Left ventricle myocardium inferior (tissue), 1 donor: ENCODE data around the gene PEF1. TPM values are rescaled to one million over a fixed set of nuclear protein-coding genes. Genes with fewer than 3 reads are reported as not detected.

ENCODE experiments used
- DNase-seq: peaks from one replicate; pipeline ENCODE4 v3.0.0-alpha.2; 2020
- H3K27ac ChIP-seq: fragments of 200-600 bp; replicated peaks from 2 replicates; pipeline ENCODE4 v1.8.0; 2021
- H3K27me3 ChIP-seq: fragments of 200-600 bp; 2 replicates; pipeline ENCODE4 v1.8.0; 2021; ENCODE audit warnings: low read depth
- H3K36me3 ChIP-seq: fragments of 200-600 bp; 2 replicates; pipeline ENCODE4 v1.8.0; 2021
- H3K4me1 ChIP-seq: fragments of 200-600 bp; 2 replicates; pipeline ENCODE4 v1.8.0; 2021
- H3K4me3 ChIP-seq: fragments of 200-600 bp; 2 replicates; pipeline ENCODE4 v1.8.0; 2021; ENCODE audit warnings: mild to moderate bottlenecking, moderate library complexity
- H3K9me3 ChIP-seq: fragments of 200-600 bp; replicated peaks from 2 replicates; pipeline ENCODE4 v1.8.0; 2021
- intact Hi-C: fragments of 100-400 bp; cut with micrococcal nuclease; formaldehyde crosslinking; loops from one replicate; pipeline ENCODE4 v1.11.0; 2022
- total RNA-seq: library from RNA; stranded (reverse); fragmentation: NEBNext Ultra II Directional; extraction: Animal tissue kit (Norgen Biotek cat#: 25700); gene quantifications from one replicate; pipeline ENCODE4 v1.2.1, GENCODE V29; 2021
- TF ChIP-seq, protein P1 (sequence below): fragments of 200-600 bp; IDR thresholded peaks from 2 replicates; pipeline ENCODE4 v1.8.0; 2021; ENCODE audit warnings: antibody characterized with exemption, mild to moderate bottlenecking, borderline replicate concordance
- donor health status: DM: no; HTN: yes; CAD: no; lungs with severe emphysema.

Gene PEF1
- total RNA-seq, 1 donor from 2014 or later, result 36.4 TPM

DNA sequence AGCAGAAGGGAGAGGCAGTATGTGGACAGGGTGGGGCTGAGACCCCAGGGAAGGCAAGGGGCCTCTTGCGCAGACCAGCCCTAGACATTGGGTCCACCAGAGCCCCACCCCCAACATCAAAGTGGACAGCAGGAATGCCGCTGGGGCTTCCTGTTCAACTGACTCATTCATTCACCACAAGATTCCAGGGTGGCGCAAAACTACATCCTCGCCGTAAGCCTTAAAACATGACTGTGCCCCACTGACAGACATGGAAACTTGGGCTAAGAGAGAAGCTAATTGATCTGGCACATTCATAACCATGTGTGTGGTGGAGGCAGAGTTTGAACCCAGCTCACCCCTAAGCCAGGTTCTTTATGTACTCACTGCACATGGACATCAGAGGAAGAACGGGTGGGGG lies 45.2 kb upstream of the PEF1 start:
- no peaks in the 10 kb centered on the region for H3K36me3 ChIP-seq
- H3K27me3 ChIP-seq, result no peaks in the 10 kb centered on the region
- no peak for DNase-seq
- intact Hi-C loops, result no loop called here
- no peaks in the 10 kb centered on the region for H3K4me1 ChIP-seq
- no peak overlapping the region for H3K27ac ChIP-seq
- H3K4me3 ChIP-seq, result no peak overlapping the region
- H3K9me3 ChIP-seq, result no peaks in the 10 kb centered on the region
- TF ChIP-seq, protein P1, sequence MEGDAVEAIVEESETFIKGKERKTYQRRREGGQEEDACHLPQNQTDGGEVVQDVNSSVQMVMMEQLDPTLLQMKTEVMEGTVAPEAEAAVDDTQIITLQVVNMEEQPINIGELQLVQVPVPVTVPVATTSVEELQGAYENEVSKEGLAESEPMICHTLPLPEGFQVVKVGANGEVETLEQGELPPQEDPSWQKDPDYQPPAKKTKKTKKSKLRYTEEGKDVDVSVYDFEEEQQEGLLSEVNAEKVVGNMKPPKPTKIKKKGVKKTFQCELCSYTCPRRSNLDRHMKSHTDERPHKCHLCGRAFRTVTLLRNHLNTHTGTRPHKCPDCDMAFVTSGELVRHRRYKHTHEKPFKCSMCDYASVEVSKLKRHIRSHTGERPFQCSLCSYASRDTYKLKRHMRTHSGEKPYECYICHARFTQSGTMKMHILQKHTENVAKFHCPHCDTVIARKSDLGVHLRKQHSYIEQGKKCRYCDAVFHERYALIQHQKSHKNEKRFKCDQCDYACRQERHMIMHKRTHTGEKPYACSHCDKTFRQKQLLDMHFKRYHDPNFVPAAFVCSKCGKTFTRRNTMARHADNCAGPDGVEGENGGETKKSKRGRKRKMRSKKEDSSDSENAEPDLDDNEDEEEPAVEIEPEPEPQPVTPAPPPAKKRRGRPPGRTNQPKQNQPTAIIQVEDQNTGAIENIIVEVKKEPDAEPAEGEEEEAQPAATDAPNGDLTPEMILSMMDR, result no peak

DNA sequence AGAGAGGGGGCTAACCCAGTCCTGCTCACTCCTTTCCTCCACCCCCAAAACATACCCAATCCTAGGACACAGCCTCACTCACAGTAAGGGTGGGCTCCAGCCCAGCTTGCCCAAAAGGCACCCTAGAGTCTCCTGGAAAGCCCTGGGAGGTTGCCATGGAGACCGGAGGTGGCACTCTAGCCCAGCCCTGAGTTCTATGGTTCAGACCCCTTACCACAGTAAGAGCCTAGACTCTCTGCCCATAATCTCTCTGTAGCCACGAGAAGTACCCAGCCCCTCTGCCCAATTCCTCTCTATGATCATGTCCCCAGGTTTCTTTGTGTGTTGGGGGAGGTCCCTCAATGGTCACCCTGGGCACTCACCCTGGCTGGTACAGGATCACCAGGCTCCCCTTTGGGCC lies 44.7 kb upstream of the PEF1 start:
- no peaks in the 10 kb centered on the region for H3K9me3 ChIP-seq
- no peak overlapping the region for H3K27ac ChIP-seq
- DNase-seq, result no peak
- H3K27me3 ChIP-seq, result no peaks in the 10 kb centered on the region
- no peaks in the 10 kb centered on the region for H3K4me1 ChIP-seq
- H3K4me3 ChIP-seq, result no peak overlapping the region
- intact Hi-C loops, result no loop called here
- no peaks in the 10 kb centered on the region for H3K36me3 ChIP-seq
- TF ChIP-seq, protein P1, result no peak

DNA sequence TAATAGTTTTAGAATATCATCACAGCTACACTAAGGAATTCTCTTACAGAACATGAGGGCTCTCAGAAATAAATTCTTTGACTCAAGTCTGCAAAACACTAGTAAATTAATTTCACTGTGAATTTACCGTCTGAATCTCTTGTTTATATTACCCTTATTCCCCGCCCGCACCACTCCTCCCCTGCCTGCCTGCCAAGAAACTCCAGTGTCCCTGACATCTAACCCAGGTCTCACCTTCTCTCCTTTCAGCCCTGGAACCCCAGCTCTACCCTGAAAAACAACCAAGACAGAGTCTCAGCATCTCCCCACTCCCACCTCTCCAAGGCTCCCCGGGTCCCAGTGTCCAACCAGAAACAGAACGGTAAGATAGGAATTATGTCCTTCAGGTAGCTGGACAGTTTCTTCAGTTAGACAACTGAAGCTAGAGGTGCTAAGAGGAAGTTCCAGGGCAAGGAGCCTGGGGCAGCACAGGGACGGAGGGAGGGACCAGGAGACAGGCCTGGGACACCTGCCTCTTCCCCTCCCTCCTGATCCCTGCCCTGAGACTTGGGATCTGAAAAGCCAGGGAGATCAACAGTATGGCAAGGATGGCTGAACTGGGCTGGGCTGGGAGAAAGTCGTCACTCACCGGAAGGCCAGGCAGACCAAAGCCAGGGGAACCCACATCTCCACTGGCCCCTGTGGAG lies 43.7 kb upstream of the PEF1 start:
- H3K9me3 ChIP-seq, result no peaks in the 10 kb centered on the region
- TF ChIP-seq, protein P1, result no peak
- intact Hi-C loops, result no loop called here
- H3K27me3 ChIP-seq, result no peaks in the 10 kb centered on the region
- no peak overlapping the region for H3K4me3 ChIP-seq
- H3K36me3 ChIP-seq, result no peaks in the 10 kb centered on the region
- no peaks in the 10 kb centered on the region for H3K4me1 ChIP-seq
- no peak overlapping the region for H3K27ac ChIP-seq
- no peak for DNase-seq

DNA sequence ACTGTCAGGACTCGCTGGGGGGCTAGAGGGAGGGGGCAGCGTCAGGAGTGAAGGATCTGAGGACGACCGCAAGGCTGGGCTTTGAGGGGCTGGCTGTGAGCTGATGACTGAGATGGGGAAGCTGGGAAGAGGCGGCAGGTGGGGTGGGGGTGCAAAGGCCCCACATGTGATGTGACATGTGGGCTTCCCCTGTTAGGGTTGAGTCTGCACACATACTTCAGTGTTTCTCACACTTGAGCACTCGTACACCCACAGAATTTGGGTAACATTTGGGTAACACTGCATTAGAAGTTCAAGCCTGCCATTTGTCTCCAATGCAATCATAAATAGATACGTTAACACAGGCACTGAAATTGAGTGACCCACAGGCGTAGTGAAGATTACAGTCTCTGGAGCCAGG lies 42.9 kb upstream of the PEF1 start:
- Histone ChIP-seq H3K27me3 (no peaks in the 10 kb centered on the region), H3K4me3 (no peak overlapping the region), H3K9me3 (no peaks in the 10 kb centered on the region), H3K27ac (no peak overlapping the region), H3K4me1 (no peaks in the 10 kb centered on the region), H3K36me3 (no peaks in the 10 kb centered on the region)
- intact Hi-C loops, result no loop called here
- DNase-seq, result no peak
- TF ChIP-seq, protein P1, result no peak

DNA sequence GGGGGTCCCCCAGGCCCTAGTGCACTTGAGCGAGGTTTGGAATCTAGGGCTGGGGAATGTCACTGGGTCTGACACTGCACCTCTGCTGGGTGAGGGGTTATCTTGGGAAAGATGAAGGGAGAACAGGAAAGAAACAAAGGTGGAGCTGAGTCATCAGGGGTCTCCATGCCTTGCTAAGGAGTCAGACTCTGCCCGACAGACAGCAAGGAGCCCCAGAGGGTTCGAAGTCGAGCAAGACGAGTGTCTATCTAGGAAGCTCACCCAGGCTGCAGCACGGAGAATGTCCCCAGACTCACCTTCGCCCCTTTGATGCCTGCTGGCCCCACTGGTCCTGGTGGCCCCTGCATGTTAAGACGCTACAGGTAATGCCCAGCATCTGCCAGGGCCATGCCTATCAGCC lies 41.1 kb upstream of the PEF1 start:
- intact Hi-C loops, result no loop called here
- no peak for DNase-seq

More for the DNA sequence above, 41.1 kb upstream of the PEF1 start:
- Histone ChIP-seq H3K27me3 (no peaks in the 10 kb centered on the region), H3K36me3 (no peaks in the 10 kb centered on the region), H3K27ac (no peak overlapping the region), H3K4me1 (no peaks in the 10 kb centered on the region), H3K9me3 (no peaks in the 10 kb centered on the region), H3K4me3 (no peak overlapping the region)
- TF ChIP-seq, protein P1, result no peak
